Measurements from ENCODE around the gene FZD4. TPM values are rescaled to one million over a fixed set of nuclear protein-coding genes. Genes with fewer than 3 reads are reported as not detected.
"Not testable (repeated sequence)": the region's sequence is repeated elsewhere in the genome, so short reads cannot be mapped to it uniquely, and the experiment has no call there.

Gene FZD4
- total RNA-seq, 1 donor from 2014 or later: 26.5 TPM

- Histone ChIP-seq H3K4me1 (peaks cover 47% of the 10 kb centered on the region), H3K36me3 (no peaks in the 10 kb centered on the region), H3K27me3 (ENCODE audit: low read depth) (no peaks in the 10 kb centered on the region), H3K9me3 (replicated peaks) (no peaks in the 10 kb centered on the region), H3K4me3 (no peak overlapping the region), H3K27ac (replicated peaks) (peak overlapping the region; percentile 83)
- intact Hi-C loops (cut with micrococcal nuclease): loop anchor here (5.0 kb wide), 1 partner anchor 46 kb away; no protein-coding TSS in a partner anchor
- no peak for DNase-seq
- TF ChIP-seq CTCF (IDR thresholded peaks at IDR 0.05; ENCODE audit: borderline replicate concordance): no peak
Measured at GRCh38 chr11:86918496-86918895, 36.7 kb downstream of the FZD4 start.

GRCh38 chr11:86917589-86917988 is 37.6 kb downstream of the FZD4 start:
- H3K36me3 ChIP-seq: no peaks in the 10 kb centered on the region
- DNase-seq: no peak
- peak overlapping the region; percentile 83 for H3K27ac ChIP-seq (replicated peaks)
- intact Hi-C loops (cut with micrococcal nuclease): loop anchor here (5.0 kb wide), 1 partner anchor 45 kb away; no protein-coding TSS in a partner anchor
- peaks cover under 1% of the 10 kb centered on the region for H3K9me3 ChIP-seq (replicated peaks)
- H3K4me1 ChIP-seq: peaks cover 47% of the 10 kb centered on the region
- no peaks in the 10 kb centered on the region for H3K27me3 ChIP-seq (ENCODE audit: low read depth)
- TF ChIP-seq CTCF (IDR thresholded peaks at IDR 0.05; ENCODE audit: borderline replicate concordance): no peak
- no peak overlapping the region for H3K4me3 ChIP-seq

- peak overlapping the region; percentile 83 for H3K27ac ChIP-seq (replicated peaks)
- H3K9me3 ChIP-seq (replicated peaks): peaks cover 8% of the 10 kb centered on the region
- no peak overlapping the region for H3K4me3 ChIP-seq
- no peaks in the 10 kb centered on the region for H3K27me3 ChIP-seq (ENCODE audit: low read depth)
- TF ChIP-seq CTCF (IDR thresholded peaks at IDR 0.05; ENCODE audit: borderline replicate concordance): no peak
- DNase-seq: no peak
- peaks cover 47% of the 10 kb centered on the region for H3K4me1 ChIP-seq
- no peaks in the 10 kb centered on the region for H3K36me3 ChIP-seq
- intact Hi-C loops (cut with micrococcal nuclease): loop anchor here (5.0 kb wide), 1 partner anchor 44 kb away; no protein-coding TSS in a partner anchor
Measured at GRCh38 chr11:86916330-86916729, 38.9 kb downstream of the FZD4 start.

- DNase-seq; H3K36me3 ChIP-seq; H3K4me3 ChIP-seq; H3K9me3 ChIP-seq (replicated peaks); H3K27me3 ChIP-seq (ENCODE audit: low read depth): not testable (repeated sequence)
- Histone ChIP-seq H3K27ac (replicated peaks) (peak overlapping the region; percentile 83), H3K4me1 (peaks cover 47% of the 10 kb centered on the region)
- intact Hi-C loops (cut with micrococcal nuclease): loop anchor here (5.0 kb wide), 1 partner anchor 44 kb away; no protein-coding TSS in a partner anchor
Measured at GRCh38 chr11:86915850-86916249, 39.3 kb downstream of the FZD4 start.

- no peak for DNase-seq
- intact Hi-C loops (cut with micrococcal nuclease): loop anchor here (5.0 kb wide), 1 partner anchor 43 kb away; no protein-coding TSS in a partner anchor
- H3K9me3 ChIP-seq (replicated peaks): peaks cover 8% of the 10 kb centered on the region
- TF ChIP-seq CTCF (IDR thresholded peaks at IDR 0.05; ENCODE audit: borderline replicate concordance): no peak
- peaks cover 47% of the 10 kb centered on the region for H3K4me1 ChIP-seq
- no peaks in the 10 kb centered on the region for H3K27me3 ChIP-seq (ENCODE audit: low read depth)
- no peaks in the 10 kb centered on the region for H3K36me3 ChIP-seq
- peak overlapping the region; percentile 83 for H3K27ac ChIP-seq (replicated peaks)
- no peak overlapping the region for H3K4me3 ChIP-seq
Measured at GRCh38 chr11:86914865-86915519, 40.2 kb downstream of the FZD4 start.

- DNase-seq: no peak
- Histone ChIP-seq H3K9me3 (replicated peaks) (peaks cover 8% of the 10 kb centered on the region), H3K4me3 (no peak overlapping the region), H3K36me3 (no peaks in the 10 kb centered on the region), H3K27me3 (ENCODE audit: low read depth) (no peaks in the 10 kb centered on the region), H3K4me1 (peaks cover 24% of the 10 kb centered on the region), H3K27ac (replicated peaks) (no peak overlapping the region)
- no peak for TF ChIP-seq CTCF (IDR thresholded peaks at IDR 0.05; ENCODE audit: borderline replicate concordance)
- intact Hi-C loops (cut with micrococcal nuclease): no loop called here
Measured at GRCh38 chr11:86912238-86912637, 43.0 kb downstream of the FZD4 start.

All from left ventricle myocardium inferior (tissue), 1 donor.